HCT116 (cell line): ENCODE data around the gene ZYX. TPM values are rescaled to one million over a fixed set of nuclear protein-coding genes. Genes with fewer than 3 reads are reported as not detected.

Experiments used
- ATAC-seq: fragments of 200-7000 bp; cut with Tn5 transposase; 2 replicates; pipeline ENCODE4 v1.9.1; 2020; ENCODE audit warnings: mild to moderate bottlenecking, moderate library complexity
- BruUV-seq: library from RNA; stranded (reverse); fragments of 400-500 nt; replicated peaks from 2 replicates; lab custom pipeline; 2021; lab: Mats Ljungman, UMichigan
- CTCF ChIA-PET: fragments of 300-600 bp; sonication (Branson Sonifier 250); formaldehyde crosslinking; loops from one replicate; lab custom pipeline; 2021; ENCODE audit warnings: antibody characterized with exemption; lab: Charles Lee
- POLR2A ChIA-PET: fragments of 300-600, 350-600 bp; sonication (Branson Sonifier 250); formaldehyde crosslinking; loops from one replicate; lab custom pipeline; 2021; ENCODE audit warnings: antibody characterized with exemption; lab: Charles Lee
- RAD21 ChIA-PET, 2 experiments: fragments of 300-600 bp; sonication (Branson Sonifier 250); formaldehyde crosslinking; loops; one replicate each; lab custom pipeline; 2023; ENCODE audit warnings: low total read pairs in 2 of 2; ENCODE audit not compliant: uncharacterized antibody in 2 of 2, unreplicated experiment in 2 of 2, low non-redundant PET in 1 of 2; lab: Charles Lee
- DNase-seq: peaks from one replicate; pipeline ENCODE4 v3.0.0-alpha.2; 2010; ENCODE audit warnings: low read depth, low spot score
- H2AFZ ChIP-seq: fragments of 200-600 bp; shearing (Covaris generic), sonication (generic); 2 replicates; pipeline ENCODE4 v1.6.1; 2017; ENCODE audit warnings: low read depth, mixed run types, mixed read lengths, antibody characterized with exemption, low read length; ENCODE audit not compliant: poor library complexity, severe bottlenecking
- H3K27ac ChIP-seq: 2 replicates; pipeline ENCODE4 v1.5.1; 2012; ENCODE audit warnings: low read depth, low read length
- H3K27me3 ChIP-seq: fragments of 200-600 bp; sonication (generic); 2 replicates; pipeline ENCODE4 v1.6.1; 2016; ENCODE audit warnings: mixed run types, low read length, mixed read lengths; ENCODE audit not compliant: insufficient read depth
- H3K36me3 ChIP-seq, 2 experiments: fragments of 200-500 bp in 1 of 2; fragments of 200-600 bp in 1 of 2; sonication (Bioruptor generic) in 1 of 2; sonication (generic) in 1 of 2; 2 replicates each; pipeline versions ENCODE4 v1.5.1 to v1.6.1; 2014 to 2016; ENCODE audit warnings: low read length in 2 of 2, inconsistent platforms in 1 of 2, mixed read lengths in 1 of 2, mixed run types in 1 of 2; ENCODE audit not compliant: insufficient read depth in 2 of 2, control insufficient read depth in 1 of 2
- H3K4me1 ChIP-seq, 2 experiments: fragments of 200-600 bp in 1 of 2; sonication (generic) in 1 of 2; 2 replicates each; pipeline versions ENCODE4 v1.5.1 to v1.6.1; 2012 to 2017; ENCODE audit warnings: low read length in 2 of 2, inconsistent platforms in 1 of 2, mild to moderate bottlenecking in 1 of 2, mixed read lengths in 1 of 2, mixed run types in 1 of 2, moderate library complexity in 1 of 2; ENCODE audit not compliant: insufficient read depth in 2 of 2, control insufficient read depth in 1 of 2
- H3K4me2 ChIP-seq: fragments of 200-600 bp; sonication (generic); 2 replicates; pipeline ENCODE4 v1.6.1; 2017; ENCODE audit warnings: mixed run types, low read length, mixed read lengths
- H3K4me3 ChIP-seq, 2 experiments: fragments of 200-600 bp in 1 of 2; sonication (generic) in 1 of 2; replicated peaks in 1 of 2; 2 replicates each; pipeline ENCODE4 v1.5.1; 2011 to 2016; ENCODE audit warnings: low read length in 2 of 2, control low read depth in 1 of 2, low read depth in 1 of 2, mild to moderate bottlenecking in 1 of 2, mixed read lengths in 1 of 2, mixed run types in 1 of 2
- H3K79me2 ChIP-seq: fragments of 200-600 bp; sonication (generic); 2 replicates; pipeline ENCODE4 v1.6.1; 2017; ENCODE audit warnings: mild to moderate bottlenecking, mixed run types, low read length, moderate library complexity, mixed read lengths; ENCODE audit not compliant: insufficient read depth
- H3K9ac ChIP-seq: fragments of 200-600 bp; sonication (generic); 2 replicates; pipeline ENCODE4 v1.6.1; 2016; ENCODE audit warnings: low read length, mixed read lengths
- H3K9me2 ChIP-seq: fragments of 200-600 bp; sonication (generic), shearing (Covaris generic); 2 replicates; pipeline ENCODE4 v1.6.1; 2017; ENCODE audit warnings: mixed run types, mild to moderate bottlenecking, moderate library complexity; ENCODE audit not compliant: insufficient read depth
- H3K9me3 ChIP-seq, 2 experiments: fragments of 200-500 bp in 1 of 2; fragments of 200-600 bp in 1 of 2; sonication (Bioruptor generic) in 1 of 2; sonication (generic) in 1 of 2; 2 replicates each; pipeline ENCODE4 v1.6.1; 2014 to 2017; ENCODE audit warnings: low read length in 2 of 2, mixed read lengths in 2 of 2, inconsistent platforms in 1 of 2, low read depth in 1 of 2, mild to moderate bottlenecking in 1 of 2, mixed run types in 1 of 2, moderate library complexity in 1 of 2; ENCODE audit not compliant: control insufficient read depth in 1 of 2, insufficient read depth in 1 of 2
- H4K20me1 ChIP-seq: fragments of 200-600 bp; sonication (generic), shearing (Covaris generic); 2 replicates; pipeline ENCODE4 v1.6.1; 2017; ENCODE audit warnings: mixed run types, mild to moderate bottlenecking, moderate library complexity; ENCODE audit not compliant: insufficient read depth
- EGR1 ChIP-seq: IDR thresholded peaks from 2 replicates; pipeline ENCODE4 v1.6.1; 2012; ENCODE audit warnings: low read depth
- EZH2phosphoT487 ChIP-seq: fragments of 200-600 bp; IDR thresholded peaks from 2 replicates; pipeline ENCODE4 v1.6.1; 2018; ENCODE audit warnings: antibody characterized with exemption, borderline replicate concordance
- FOSL1 ChIP-seq: IDR thresholded peaks from 2 replicates; pipeline ENCODE4 v1.6.1; 2012; ENCODE audit warnings: low read depth
- JUND ChIP-seq: IDR thresholded peaks from 2 replicates; pipeline ENCODE4 v1.6.1; 2012
- POLR2A ChIP-seq: IDR thresholded peaks from 2 replicates; pipeline ENCODE4 v1.7.0; 2011; ENCODE audit warnings: borderline replicate concordance; ENCODE audit not compliant: insufficient read depth, insufficient read length; ENCODE audit errors: extremely low read depth
- POLR2AphosphoS5 ChIP-seq: IDR thresholded peaks from 2 replicates; pipeline ENCODE4 v1.6.1; 2011; ENCODE audit warnings: mild to moderate bottlenecking, low read depth, low read length, moderate library complexity
- SRF ChIP-seq: IDR thresholded peaks from 2 replicates; pipeline ENCODE4 v1.6.1; 2012; ENCODE audit warnings: low read depth
- YY1 ChIP-seq: IDR thresholded peaks from 2 replicates; pipeline ENCODE4 v1.6.1; 2011; ENCODE audit warnings: low read length, low read depth, moderate library complexity, mild to moderate bottlenecking; ENCODE audit not compliant: insufficient replicate concordance; ENCODE audit errors: extremely low read depth
- ZNF274 ChIP-seq: fragments of 200-500 bp; sonication (Bioruptor generic); IDR thresholded peaks from 2 replicates; pipeline ENCODE4 v1.6.1; 2014; ENCODE audit warnings: mild to moderate bottlenecking, low read depth, low read length, inconsistent platforms
- intact Hi-C: fragments of 100-400 bp; cut with micrococcal nuclease; formaldehyde crosslinking; loops from 2 replicates; pipeline ENCODE4 v1.10.0; 2022
- total RNA-seq: library from RNA; stranded (reverse); gene quantifications from one replicate; pipeline ENCODE4 v1.2.1, GENCODE V29; 2021; ENCODE audit not compliant: unreplicated experiment
- TF ChIP-seq, protein P1 (sequence below): IDR thresholded peaks from 2 replicates; pipeline ENCODE4 v1.6.1; 2011; ENCODE audit warnings: mild to moderate bottlenecking, low read length, moderate library complexity; ENCODE audit not compliant: insufficient replicate concordance; ENCODE audit errors: extremely low read depth

The ZYX gene
- total RNA-seq, 1 experiment from 2014 or later, result 144 TPM

- intact Hi-C loops, result no loop called here
- no TSS peak for BruUV-seq
- Histone ChIP-seq H3K79me2 (no peaks in the 10 kb centered on the region), H4K20me1 (no peaks in the 10 kb centered on the region), H3K9ac (no peak overlapping the region), H3K9me2 (no peaks in the 10 kb centered on the region), H3K4me3 (no peak overlapping the region), H3K27ac (no peak overlapping the region), H3K4me1 (peaks cover 0 to 6% of the 10 kb centered on the region in 2 experiments; a peak in 1 of 4 replicates), H2AFZ (no peak overlapping the region), H3K9me3 (no peaks in the 10 kb centered on the region), H3K4me2 (no peak overlapping the region), H3K27me3 (no peaks in the 10 kb centered on the region), H3K36me3 (no peaks in the 10 kb centered on the region)
- ChIA-PET CTCF (no interaction called here), POLR2A (no interaction called here), RAD21 (no interaction called here)
- no peak for ATAC-seq
- DNase-seq, result no peak
- TF ChIP-seq EZH2phosphoT487, result no peak
- no peak for TF ChIP-seq FOSL1
- TF ChIP-seq EGR1, result no peak
- TF ChIP-seq YY1, result no peak
- TF ChIP-seq JUND, result no peak
- no peak for TF ChIP-seq SRF
- TF ChIP-seq POLR2A, result no peak
- TF ChIP-seq ZNF274, result no peak
- TF ChIP-seq, protein P1, sequence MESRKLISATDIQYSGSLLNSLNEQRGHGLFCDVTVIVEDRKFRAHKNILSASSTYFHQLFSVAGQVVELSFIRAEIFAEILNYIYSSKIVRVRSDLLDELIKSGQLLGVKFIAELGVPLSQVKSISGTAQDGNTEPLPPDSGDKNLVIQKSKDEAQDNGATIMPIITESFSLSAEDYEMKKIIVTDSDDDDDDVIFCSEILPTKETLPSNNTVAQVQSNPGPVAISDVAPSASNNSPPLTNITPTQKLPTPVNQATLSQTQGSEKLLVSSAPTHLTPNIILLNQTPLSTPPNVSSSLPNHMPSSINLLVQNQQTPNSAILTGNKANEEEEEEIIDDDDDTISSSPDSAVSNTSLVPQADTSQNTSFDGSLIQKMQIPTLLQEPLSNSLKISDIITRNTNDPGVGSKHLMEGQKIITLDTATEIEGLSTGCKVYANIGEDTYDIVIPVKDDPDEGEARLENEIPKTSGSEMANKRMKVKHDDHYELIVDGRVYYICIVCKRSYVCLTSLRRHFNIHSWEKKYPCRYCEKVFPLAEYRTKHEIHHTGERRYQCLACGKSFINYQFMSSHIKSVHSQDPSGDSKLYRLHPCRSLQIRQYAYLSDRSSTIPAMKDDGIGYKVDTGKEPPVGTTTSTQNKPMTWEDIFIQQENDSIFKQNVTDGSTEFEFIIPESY, result no peak
- no peak for TF ChIP-seq POLR2AphosphoS5
Observed at GRCh38 chr7:143359771-143360353, 21.3 kb upstream of the ZYX start.
